ENCODE results near the gene SRPX2.

Gene SRPX2

DNA sequence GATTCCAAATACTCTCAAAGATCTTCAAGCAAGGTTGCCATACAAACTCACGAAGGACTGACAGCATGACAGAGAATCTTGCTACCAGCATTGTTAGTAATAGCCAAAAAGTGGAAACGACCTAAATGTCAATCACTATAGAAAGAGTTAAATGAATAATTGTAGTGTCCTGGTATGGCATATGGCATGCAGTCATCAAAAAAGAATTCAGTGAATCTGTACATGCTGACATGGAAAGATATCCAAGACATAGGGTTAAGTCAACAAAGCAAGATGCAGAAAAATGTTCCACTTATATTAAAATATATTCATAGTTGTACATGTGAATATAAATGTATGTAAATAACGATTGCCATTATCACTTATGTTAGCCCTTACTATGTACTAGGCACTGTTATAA lies 37.6 kb downstream of the SRPX2 start:
- TF ChIP-seq, protein P1, sequence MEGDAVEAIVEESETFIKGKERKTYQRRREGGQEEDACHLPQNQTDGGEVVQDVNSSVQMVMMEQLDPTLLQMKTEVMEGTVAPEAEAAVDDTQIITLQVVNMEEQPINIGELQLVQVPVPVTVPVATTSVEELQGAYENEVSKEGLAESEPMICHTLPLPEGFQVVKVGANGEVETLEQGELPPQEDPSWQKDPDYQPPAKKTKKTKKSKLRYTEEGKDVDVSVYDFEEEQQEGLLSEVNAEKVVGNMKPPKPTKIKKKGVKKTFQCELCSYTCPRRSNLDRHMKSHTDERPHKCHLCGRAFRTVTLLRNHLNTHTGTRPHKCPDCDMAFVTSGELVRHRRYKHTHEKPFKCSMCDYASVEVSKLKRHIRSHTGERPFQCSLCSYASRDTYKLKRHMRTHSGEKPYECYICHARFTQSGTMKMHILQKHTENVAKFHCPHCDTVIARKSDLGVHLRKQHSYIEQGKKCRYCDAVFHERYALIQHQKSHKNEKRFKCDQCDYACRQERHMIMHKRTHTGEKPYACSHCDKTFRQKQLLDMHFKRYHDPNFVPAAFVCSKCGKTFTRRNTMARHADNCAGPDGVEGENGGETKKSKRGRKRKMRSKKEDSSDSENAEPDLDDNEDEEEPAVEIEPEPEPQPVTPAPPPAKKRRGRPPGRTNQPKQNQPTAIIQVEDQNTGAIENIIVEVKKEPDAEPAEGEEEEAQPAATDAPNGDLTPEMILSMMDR (conservative IDR thresholded peaks at IDR 0.05): no peak
- no peak overlapping the region for H3K27ac ChIP-seq

GRCh38 chrX:100682939-100683338 lies 38.9 kb downstream of the SRPX2 start:
- H3K27ac ChIP-seq: peak overlapping the region; percentile 20; the same call in 1 of the 2 replicates
- TF ChIP-seq, protein P1 (conservative IDR thresholded peaks at IDR 0.05): no peak

DNA sequence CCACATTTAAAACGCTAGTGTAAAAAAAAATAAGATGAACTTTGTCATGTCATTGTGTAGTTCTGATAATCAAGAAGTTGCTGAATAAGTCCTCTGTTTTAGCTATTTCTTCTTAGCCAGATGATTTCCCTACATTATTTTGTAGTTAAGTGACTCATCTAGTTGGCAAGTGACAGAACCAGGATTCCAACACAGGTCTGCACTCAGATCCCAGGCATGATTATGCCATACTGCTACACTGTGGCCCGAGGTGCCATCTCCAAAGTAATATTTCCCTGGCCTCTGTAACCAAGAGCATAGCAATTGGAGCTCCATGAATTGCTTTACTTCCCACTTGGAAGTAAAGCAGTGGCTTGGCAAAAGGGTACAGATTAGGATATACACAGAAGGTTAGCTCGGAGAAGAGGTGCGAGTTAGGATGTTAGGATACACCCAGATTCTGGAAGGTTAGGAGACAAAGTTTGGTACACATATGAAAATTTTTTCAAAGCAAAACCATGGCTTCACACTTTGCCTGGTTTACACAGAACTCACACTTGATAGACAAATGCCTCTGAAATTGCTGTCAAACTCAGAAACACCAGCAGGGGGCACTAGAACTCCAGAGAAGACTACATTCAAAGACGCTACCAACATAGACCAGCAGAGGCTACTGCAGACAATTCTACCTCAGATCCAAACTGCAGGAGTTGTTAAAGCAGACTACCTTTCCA lies 41.4 kb downstream of the SRPX2 start:
- TF ChIP-seq, protein P1 (conservative IDR thresholded peaks at IDR 0.05): peak; percentile 66
- no peak overlapping the region for H3K27ac ChIP-seq

- H3K27ac ChIP-seq: no peak overlapping the region
- TF ChIP-seq, protein P1 (conservative IDR thresholded peaks at IDR 0.05): peak; percentile 27; the same call in 1 of the 2 replicates
These were observed 42.0 kb downstream of the SRPX2 start for GRCh38 chrX:100685997-100686305.

DNA sequence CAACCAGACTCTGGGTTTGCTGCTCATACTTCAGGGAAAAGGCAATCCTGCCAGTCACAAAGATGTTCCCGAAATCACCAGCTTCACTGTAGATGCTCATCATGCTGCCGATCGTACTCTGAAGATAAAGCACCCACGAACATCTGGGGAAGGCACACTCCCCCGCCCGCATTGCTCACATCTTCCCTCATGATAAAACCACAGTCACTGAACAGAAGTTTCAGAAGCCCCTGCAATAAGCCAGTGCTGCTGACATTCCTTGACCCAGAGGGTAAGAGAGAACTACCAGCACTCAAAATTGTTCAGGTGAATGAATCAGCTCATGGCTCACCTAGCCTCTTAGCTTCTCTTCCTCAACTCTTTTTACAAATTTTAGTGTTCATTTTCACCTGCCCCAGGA lies 43.1 kb downstream of the SRPX2 start:
- TF ChIP-seq, protein P1 (conservative IDR thresholded peaks at IDR 0.05): no peak
- H3K27ac ChIP-seq: no peak overlapping the region

DNA sequence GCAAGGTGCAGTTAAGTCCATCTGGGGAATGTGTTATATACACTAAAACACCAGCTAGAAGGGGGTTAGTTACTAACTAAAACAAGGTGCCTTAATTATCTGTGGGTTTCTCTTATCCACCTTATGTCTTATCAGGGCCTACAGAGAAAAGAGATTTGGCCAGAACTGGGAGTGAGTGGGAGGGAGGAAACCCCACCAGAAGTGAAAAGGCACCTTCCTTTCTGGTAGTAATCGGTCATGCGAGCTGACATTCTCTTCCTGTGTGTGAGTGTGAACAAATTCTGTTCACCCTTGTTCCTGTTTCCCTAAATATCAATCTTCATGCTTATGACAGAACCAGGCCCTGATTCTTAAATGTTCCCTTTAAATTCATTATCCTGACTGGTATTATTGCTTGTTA lies 43.5 kb downstream of the SRPX2 start:
- TF ChIP-seq, protein P1 (conservative IDR thresholded peaks at IDR 0.05): no peak
- no peak overlapping the region for H3K27ac ChIP-seq

GRCh38 chrX:100695302-100695701 lies 51.3 kb downstream of the SRPX2 start:
- no peak overlapping the region for H3K27ac ChIP-seq
- TF ChIP-seq, protein P1 (conservative IDR thresholded peaks at IDR 0.05): no peak

Measured in VCaP (cell line).